CD4-positive, alpha-beta T cell treated with Interleukin-10 for 1 hour (primary cell): ENCODE measurements around the gene C1QTNF6.
"Not testable (repeated sequence)": the region's sequence is repeated elsewhere in the genome, so short reads cannot be mapped to it uniquely, and the experiment has no call there.

ENCODE experiments used
- DNase-seq: peaks from one replicate; pipeline ENCODE4 v3.0.0-alpha.2; 2020

C1QTNF6 gene

DNA sequence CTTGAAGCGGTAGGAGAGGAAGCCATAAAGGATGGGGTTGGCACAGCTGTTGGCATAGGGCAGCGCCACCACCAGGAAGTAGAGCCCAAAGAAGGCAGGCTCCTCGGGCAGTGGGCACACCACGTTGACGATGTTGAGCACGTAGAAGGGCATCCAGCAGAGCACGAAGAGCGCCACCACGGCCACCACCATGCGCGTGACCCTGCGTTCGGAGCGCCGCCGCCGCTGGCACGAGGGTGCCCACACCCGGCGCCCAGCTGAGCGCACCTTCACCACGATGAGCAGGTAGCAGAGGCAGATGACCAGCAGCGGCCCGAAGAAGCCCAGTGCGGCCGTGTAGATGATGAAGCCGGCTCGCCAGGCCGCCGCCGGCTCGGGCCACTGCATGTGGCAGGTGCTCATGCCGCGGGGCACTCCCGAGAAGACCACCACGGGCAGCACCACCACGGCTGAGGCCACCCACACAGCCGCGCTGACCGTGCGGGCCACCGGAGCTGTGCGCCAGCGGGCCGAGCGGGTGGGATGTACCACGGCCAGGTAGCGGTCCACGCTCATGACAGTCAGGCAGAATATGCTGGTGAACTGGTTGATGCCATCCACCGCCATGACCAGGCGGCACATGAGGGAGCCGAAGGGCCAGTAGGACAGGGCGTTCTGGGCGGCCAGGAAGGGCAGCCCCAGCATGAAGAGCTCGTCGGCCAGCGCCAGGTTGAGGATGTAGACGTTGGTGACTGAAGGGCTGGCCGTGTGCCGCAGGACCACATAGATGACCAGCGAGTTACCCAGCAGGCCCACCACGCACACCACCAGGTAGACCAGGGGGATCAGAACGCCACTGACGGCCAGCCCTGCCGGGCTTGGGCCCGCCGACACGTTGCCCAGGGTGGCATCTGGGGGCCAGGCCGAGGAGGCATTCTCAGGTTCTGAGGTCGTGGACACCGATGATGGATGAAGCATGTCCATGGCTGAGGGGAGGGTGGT lies 19.1 kb upstream of the C1QTNF6 start:
- DNase-seq = no peak

DNA sequence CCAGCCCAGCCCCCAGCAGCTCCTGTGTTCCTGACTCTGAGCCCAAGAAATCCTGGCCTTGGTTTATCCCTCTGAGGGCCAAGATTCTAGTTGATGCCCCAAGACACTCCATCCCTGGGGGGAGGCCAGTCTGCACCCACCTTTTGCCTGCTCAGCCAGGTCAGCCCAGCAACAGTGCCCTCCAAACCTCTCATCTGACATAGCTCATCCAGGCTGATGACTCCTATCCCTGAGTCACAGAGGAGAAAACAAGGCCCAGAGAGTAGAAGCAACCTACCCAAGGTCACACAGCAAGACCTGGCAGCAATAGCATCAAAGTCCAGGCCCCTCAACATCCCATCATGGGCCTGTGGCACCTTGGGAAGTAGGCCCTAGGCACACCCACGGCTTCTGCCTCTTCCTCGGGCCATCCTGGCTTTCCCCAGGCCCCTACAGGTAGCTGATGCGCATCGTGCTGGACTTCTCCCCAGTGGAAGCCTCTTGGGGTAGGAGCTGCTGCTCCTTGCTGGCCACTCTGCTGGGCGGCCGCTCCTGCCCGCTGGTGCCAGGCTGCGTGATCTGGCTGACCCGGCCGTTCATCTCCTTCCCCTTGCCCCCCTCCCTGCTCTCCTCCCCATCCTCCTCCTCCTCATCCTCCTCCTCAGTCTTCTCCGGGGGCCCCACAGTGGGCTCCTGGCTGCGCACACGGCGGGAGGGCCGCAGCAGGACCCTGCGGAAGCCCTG lies 18.2 kb upstream of the C1QTNF6 start:
- DNase-seq = no peak

DNA sequence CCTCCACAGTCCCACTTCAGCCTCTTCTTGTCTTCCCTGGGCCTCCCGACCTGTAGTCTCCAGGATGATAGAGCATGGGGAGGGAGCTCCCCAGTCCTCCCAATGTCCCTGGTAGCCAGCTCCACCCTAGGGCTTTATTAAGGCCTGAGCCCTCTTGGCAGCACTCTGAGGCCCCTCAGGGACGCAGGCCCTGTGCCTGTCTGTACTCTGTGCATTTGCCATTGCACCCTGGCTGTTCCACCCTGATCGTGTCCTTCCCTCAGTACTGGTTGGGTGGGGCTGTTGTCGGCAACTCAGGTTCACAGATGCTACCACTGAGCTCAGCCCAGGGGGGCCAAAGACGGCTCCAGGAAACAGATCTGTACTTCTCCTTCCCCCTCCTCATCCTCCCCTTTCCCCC lies 17.0 kb upstream of the C1QTNF6 start:
- no peak for DNase-seq

DNA sequence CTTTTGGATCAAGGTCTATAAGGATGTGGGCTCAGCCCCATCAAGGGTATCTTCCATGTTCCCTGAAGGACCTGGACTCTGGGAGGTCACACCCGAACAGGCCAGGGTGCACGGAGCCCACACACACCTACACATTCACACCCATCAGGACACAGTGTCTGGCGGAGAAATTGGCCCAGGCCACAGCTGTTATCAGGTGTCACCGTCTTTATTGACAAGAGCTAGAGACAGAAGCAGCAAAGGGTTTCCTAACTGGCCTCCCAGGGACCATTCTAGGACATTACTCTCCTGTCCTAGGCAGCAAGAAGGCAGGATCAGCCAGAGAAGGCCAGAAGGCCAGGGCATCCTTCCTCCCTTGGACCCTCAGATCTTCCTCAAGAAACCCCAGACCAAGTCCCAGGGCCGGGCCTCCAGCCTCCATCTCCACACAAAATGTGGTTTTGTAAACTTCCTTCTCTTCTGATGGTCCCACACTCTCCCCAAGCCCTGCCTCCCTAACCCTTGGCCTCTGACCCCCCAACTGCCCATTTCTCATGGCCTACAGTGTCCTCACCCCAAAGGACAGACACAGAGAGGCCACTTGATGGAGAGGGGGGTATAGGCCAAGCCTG lies 16.1 kb upstream of the C1QTNF6 start:
- no peak for DNase-seq

GRCh38 chr22:37203354-37204044 lies 15.5 kb upstream of the C1QTNF6 start:
- no peak for DNase-seq

GRCh38 chr22:37202716-37203115 lies 14.7 kb upstream of the C1QTNF6 start:
- no peak for DNase-seq

GRCh38 chr22:37202001-37202555 lies 14.0 kb upstream of the C1QTNF6 start:
- DNase-seq = no peak

- not testable (repeated sequence) for DNase-seq
Observed at GRCh38 chr22:37201443-37201820, 13.4 kb upstream of the C1QTNF6 start.

- DNase-seq = no peak
Observed at GRCh38 chr22:37199760-37200108, 11.7 kb upstream of the C1QTNF6 start.

GRCh38 chr22:37199103-37199759 lies 11.2 kb upstream of the C1QTNF6 start:
- peak; percentile 100 for DNase-seq

DNA sequence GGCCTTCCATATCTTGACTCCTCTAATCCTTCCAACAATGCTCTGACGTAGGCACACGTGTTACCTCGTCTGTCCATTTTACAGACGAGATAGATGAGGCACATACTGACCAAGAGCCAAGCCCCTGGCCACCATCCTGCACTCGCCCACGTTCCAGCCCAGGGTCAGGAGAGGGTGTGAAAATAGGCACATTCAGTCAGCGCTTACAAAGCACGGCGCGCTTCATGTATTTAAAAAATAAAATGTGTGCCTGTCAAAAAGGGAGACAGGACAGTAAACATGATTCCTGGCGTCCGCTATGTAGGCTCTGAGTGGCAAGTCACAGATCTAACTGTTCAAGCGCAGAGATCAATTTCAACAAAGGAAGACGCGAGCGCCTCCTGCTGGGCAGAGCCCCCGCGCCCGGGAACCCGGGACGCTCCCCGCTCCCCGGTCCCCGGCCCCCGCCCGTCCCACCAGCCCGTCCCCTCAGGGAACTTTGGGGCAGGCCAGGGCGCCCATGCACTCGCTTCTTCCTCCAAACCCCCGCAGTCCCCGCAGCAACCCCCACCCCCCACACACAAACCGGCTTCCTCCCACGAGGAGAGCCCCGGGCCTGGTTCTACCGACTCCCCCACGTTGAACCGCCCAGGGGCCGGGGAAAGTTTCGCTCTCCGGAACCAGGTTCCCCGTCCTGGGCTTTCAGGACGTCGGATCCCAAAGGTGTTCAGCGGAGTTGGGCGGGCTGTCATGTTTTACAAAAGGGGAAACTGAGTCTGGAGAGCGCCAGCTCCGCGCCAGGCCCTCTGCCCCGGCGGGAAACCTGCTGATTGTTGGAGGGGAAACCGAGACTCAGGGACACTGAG lies 10.4 kb upstream of the C1QTNF6 start:
- DNase-seq = peak; percentile 92

DNA sequence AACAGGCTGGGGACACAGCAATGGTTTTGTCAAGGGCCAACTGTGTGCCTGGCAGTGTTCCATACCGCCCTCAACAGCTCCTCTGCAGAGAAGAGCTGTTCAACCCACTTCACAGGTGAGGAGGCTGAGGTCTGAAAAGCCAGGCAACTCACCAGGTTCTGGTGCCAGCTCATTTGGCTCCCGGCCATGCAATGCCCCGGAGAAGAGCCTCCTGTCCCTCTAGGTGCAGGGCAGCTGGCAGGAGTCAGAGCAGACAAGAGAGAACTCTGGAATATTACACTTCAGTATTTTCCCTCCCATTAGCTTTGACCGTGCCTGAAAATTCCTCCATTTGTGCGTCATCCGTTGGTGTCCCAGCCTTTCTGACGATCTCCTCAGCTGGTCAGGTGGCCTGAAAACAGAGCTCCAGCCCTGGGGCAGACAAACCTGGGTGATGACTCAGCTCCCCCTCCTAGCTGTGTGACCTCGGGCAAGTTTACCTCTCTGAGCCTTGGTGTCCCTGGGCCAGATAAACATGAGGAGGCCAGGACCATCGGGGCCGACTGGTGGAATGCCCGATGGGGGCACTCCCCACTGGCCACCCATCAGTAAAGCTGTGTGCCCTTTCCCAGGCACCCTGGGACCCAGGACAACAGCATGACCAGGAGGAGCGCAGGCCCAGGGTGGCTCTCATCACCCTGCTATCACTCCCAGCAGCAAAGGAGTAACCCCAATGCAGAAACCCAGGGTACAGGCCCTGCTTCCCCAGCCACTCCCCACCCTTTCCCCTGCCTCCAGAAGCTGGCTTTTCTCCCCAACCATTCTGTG lies 9.6 kb upstream of the C1QTNF6 start:
- no peak for DNase-seq

DNA sequence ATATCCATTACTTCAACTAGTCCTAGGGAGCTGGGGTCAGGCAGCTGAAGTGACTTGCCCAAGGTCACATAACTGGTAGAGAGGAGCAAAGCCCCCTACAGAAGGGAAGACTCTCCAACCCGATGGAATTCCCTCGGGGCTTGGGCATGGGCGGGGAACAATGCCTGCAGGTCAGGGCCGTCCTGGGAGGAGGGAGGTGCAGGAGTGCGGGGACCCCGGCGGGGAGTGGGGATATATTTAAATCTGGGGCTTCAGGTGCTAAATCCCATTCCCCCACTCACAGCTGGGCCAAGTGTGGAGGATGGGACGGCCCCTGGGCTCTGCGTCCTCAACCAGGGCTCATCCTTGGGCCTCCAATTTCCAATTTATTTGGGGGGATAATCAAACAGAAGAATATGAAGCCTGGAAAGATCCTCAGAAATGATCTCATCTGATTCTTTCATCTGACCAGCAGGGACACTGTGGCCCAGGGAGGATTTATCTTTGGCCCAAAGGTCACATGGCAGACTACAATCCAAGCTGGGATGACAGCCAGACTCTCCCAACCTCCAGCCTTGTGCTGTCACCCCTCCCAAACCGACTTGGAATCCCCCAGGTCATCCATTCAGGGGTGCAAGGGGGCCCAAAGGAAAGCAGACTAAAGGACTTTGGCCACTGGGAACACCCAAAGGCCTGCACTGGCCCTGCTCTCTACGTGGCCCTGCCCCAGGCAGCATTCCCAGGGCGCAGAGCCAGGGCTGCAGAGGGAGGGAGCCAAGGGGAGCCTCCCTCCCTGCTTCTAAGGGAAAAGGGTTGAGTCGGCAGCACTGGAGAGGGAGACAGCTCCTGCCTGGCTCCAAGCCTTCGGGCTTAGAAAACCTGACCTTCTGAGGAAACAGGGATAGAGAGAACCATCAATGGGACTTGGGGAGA lies 8.7 kb upstream of the C1QTNF6 start:
- no peak for DNase-seq

DNA sequence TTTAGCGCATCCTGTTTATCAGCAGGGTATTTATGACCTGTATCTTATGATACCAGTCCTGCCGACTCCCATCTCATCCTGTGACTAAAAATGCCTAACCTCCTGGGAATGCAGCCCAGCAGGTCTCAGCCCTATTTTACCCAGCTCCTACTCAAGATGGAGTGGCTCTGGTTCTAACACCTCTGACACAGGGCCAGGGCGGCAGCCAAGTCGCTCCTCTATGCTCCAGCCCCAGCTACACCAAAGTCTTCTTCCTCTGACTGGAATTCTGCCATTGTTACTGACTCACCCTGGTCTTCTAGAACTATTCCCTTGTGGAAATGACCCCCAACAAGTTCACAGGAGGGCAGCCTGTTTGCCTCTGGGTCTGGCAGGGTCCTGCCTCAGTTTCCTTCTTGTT lies 7.9 kb upstream of the C1QTNF6 start:
- DNase-seq = no peak

- no peak for DNase-seq
Observed at GRCh38 chr22:37194750-37195149, 6.7 kb upstream of the C1QTNF6 start.

DNA sequence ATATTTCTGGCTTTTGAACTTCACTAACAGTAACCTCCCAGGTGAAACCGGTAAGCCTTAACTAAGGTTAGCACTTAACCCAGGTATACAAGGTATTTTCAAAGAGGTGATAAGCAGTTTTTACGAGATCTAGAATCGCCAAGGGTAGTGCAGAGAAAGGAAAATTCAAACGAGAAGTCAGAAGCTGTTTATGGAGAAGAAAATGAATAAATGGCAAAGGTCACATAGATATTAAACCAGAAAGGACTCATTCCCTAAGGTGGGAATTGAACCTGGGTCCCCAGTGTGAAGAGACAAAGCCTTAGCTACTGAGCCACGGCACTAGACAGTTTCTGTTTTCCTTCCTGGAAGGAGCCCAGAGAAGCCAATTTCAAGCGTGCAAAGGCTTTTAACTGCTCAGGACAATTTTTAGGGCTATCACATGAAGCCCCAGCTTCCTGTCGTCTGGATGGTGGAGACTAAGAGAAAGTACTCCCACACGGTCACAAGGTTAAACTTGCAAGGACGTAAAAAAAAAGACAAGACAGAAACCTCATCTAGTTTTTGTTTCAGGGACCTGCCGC lies 5.7 kb upstream of the C1QTNF6 start:
- DNase-seq = peak; percentile 66

DNA sequence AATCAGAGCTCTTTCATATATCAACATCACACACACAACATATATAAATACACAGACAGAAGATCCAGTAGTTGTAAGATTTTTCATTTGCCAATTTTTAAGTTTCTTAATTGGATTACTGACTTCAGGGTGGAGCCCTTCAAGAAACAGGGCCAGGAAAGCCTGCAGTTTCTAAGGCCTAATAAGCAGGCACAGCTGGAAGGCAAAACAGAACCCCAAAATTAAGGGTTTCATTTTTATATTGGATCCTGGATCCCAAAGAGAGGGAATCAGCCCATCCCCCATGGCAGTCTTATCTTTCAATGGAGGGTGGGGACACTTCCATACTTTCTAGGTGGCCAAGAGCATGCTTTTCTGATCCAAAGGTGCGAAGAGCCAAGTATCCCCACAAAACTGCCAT lies 4.7 kb upstream of the C1QTNF6 start:
- no peak for DNase-seq

GRCh38 chr22:37192204-37192603 lies 4.2 kb upstream of the C1QTNF6 start:
- no peak for DNase-seq

GRCh38 chr22:37190262-37190780 lies 2.3 kb upstream of the C1QTNF6 start:
- DNase-seq = no peak
